ENCODE results near the gene VPREB3.

The VPREB3 gene

GRCh38 chr22:23722724-23723123 is 31.5 kb downstream of the VPREB3 start:
- no peaks in the 10 kb centered on the region for H3K79me2 ChIP-seq
- H3K27me3 ChIP-seq (ENCODE audit: control insufficient read depth, insufficient read depth, low read length), result no peaks in the 10 kb centered on the region
- TF ChIP-seq CTCF (IDR thresholded peaks at IDR 0.05), result no peak

GRCh38 chr22:23722160-23722559 is 32.1 kb downstream of the VPREB3 start:
- peaks cover 3% of the 10 kb centered on the region for H3K79me2 ChIP-seq
- H3K4me1 ChIP-seq, result peaks cover 4% of the 10 kb centered on the region
- no peaks in the 10 kb centered on the region for H3K36me3 ChIP-seq (ENCODE audit: control insufficient read depth, insufficient read depth, low read length)
- no peaks in the 10 kb centered on the region for H3K27me3 ChIP-seq (ENCODE audit: control insufficient read depth, insufficient read depth, low read length)
- no peaks in the 10 kb centered on the region for H3K9me3 ChIP-seq (ENCODE audit: control insufficient read depth, low read length)
- H3K4me3 ChIP-seq (ENCODE audit: low read depth, low read length), result no peak overlapping the region
- no peak for TF ChIP-seq CTCF (IDR thresholded peaks at IDR 0.05)
- H3K9ac ChIP-seq, result no peak overlapping the region
- no peak overlapping the region for H3K27ac ChIP-seq
- no peak overlapping the region for H3K4me2 ChIP-seq (ENCODE audit: low read length)
- H2AFZ ChIP-seq, result no peak overlapping the region

More at GRCh38 chr22:23722724-23723123, 31.5 kb downstream of the VPREB3 start:
- Histone ChIP-seq H3K27ac (no peak overlapping the region), H3K36me3 (ENCODE audit: control insufficient read depth, insufficient read depth, low read length) (no peaks in the 10 kb centered on the region), H3K4me3 (ENCODE audit: low read depth, low read length) (no peak overlapping the region), H3K9ac (no peak overlapping the region), H3K4me2 (ENCODE audit: low read length) (peak overlapping the region; percentile 49), H2AFZ (no peak overlapping the region), H3K4me1 (peaks cover 2% of the 10 kb centered on the region), H3K9me3 (ENCODE audit: control insufficient read depth, low read length) (no peaks in the 10 kb centered on the region)

GRCh38 chr22:23720855-23721254 is 33.4 kb downstream of the VPREB3 start:
- H3K27ac ChIP-seq, result no peak overlapping the region
- no peak overlapping the region for H3K9ac ChIP-seq
- TF ChIP-seq CTCF (IDR thresholded peaks at IDR 0.05), result no peak
- H3K36me3 ChIP-seq (ENCODE audit: control insufficient read depth, insufficient read depth, low read length), result no peaks in the 10 kb centered on the region
- no peaks in the 10 kb centered on the region for H3K9me3 ChIP-seq (ENCODE audit: control insufficient read depth, low read length)
- no peak overlapping the region for H3K4me2 ChIP-seq (ENCODE audit: low read length)
- no peak overlapping the region for H3K4me3 ChIP-seq (ENCODE audit: low read depth, low read length)
- H3K27me3 ChIP-seq (ENCODE audit: control insufficient read depth, insufficient read depth, low read length), result no peaks in the 10 kb centered on the region
- peaks cover 3% of the 10 kb centered on the region for H3K79me2 ChIP-seq
- no peak overlapping the region for H2AFZ ChIP-seq
- H3K4me1 ChIP-seq, result peaks cover 4% of the 10 kb centered on the region

- Histone ChIP-seq H3K27me3 (ENCODE audit: control insufficient read depth, insufficient read depth, low read length) (no peaks in the 10 kb centered on the region), H3K9ac (no peak overlapping the region), H3K4me2 (ENCODE audit: low read length) (no peak overlapping the region), H3K27ac (no peak overlapping the region), H2AFZ (no peak overlapping the region), H3K79me2 (peaks cover 3% of the 10 kb centered on the region), H3K4me3 (ENCODE audit: low read depth, low read length) (no peak overlapping the region), H3K9me3 (ENCODE audit: control insufficient read depth, low read length) (no peaks in the 10 kb centered on the region), H3K36me3 (ENCODE audit: control insufficient read depth, insufficient read depth, low read length) (no peaks in the 10 kb centered on the region), H3K4me1 (peaks cover 2% of the 10 kb centered on the region)
- TF ChIP-seq CTCF (IDR thresholded peaks at IDR 0.05), result no peak
These were observed 35.7 kb downstream of the VPREB3 start for GRCh38 chr22:23718371-23719165.

Measured in parathyroid adenoma (tissue), 2 donors.